ENCODE measurements around the gene MCU.

DNA sequence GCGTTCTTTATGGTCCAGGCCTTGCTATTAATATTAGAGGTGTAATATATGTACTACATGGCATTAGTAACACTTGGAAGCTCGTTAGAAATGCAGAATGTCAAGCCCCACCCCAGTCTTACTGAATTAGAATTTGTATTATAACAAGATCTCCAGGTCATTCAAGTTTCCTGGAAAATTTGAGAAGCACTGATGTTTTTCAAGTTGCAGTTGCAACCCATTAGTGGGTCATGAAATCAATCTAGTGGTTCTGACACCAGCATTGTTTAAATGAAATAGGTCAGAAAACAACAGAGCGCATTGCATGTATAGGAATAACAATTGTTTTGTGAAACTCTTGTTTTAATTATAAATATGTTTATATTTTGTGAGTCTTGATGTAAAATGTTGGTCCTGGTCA lies 37.2 kb upstream of the MCU start:
- TF ChIP-seq, protein P1, sequence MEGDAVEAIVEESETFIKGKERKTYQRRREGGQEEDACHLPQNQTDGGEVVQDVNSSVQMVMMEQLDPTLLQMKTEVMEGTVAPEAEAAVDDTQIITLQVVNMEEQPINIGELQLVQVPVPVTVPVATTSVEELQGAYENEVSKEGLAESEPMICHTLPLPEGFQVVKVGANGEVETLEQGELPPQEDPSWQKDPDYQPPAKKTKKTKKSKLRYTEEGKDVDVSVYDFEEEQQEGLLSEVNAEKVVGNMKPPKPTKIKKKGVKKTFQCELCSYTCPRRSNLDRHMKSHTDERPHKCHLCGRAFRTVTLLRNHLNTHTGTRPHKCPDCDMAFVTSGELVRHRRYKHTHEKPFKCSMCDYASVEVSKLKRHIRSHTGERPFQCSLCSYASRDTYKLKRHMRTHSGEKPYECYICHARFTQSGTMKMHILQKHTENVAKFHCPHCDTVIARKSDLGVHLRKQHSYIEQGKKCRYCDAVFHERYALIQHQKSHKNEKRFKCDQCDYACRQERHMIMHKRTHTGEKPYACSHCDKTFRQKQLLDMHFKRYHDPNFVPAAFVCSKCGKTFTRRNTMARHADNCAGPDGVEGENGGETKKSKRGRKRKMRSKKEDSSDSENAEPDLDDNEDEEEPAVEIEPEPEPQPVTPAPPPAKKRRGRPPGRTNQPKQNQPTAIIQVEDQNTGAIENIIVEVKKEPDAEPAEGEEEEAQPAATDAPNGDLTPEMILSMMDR (IDR thresholded peaks at IDR 0.05 in 8 of 11, conservative IDR thresholded peaks at IDR 0.05 in 3 of 11) = no peak
- TF ChIP-seq POLR2A (IDR thresholded peaks at IDR 0.05) = no peak

All from spleen (tissue), 7 donors.